H1 (cell line): ENCODE measurements around the gene COL20A1. TPM values are rescaled to one million over a fixed set of nuclear protein-coding genes. Genes with fewer than 3 reads are reported as not detected.

Experiments used
- GABPA ChIP-seq: IDR thresholded peaks from 2 replicates; pipeline ENCODE4 v1.6.1; 2011; ENCODE audit warnings: mild to moderate bottlenecking, low read length, moderate library complexity, borderline replicate concordance; ENCODE audit not compliant: insufficient read depth
- POLR2A ChIP-seq, 2 experiments: IDR thresholded peaks; 1 replicate in 1 of 2; 2 replicates in 1 of 2; pipeline ENCODE4 v1.6.1; 2011; ENCODE audit warnings: low read depth in 2 of 2, low read length in 2 of 2, mild to moderate bottlenecking in 2 of 2; ENCODE audit errors: control extremely low read depth in 1 of 2
- SUZ12 ChIP-seq: fragments of 200-600 bp; sonication (generic); IDR thresholded peaks from 2 replicates; pipeline ENCODE4 v1.6.1; 2012; ENCODE audit warnings: mild to moderate bottlenecking, inconsistent platforms, low read length, moderate library complexity, mixed read lengths
- polyA plus RNA-seq, 7 experiments: library from polyadenylated mRNA; depleted of rRNA in 3 of 7; stranded (reverse) in 5 of 7; unstranded in 2 of 7; fragments of >200 nt in 5 of 7; fragments of 200-250 nt in 2 of 7; gene quantifications; 1 replicate in 5 of 7; 2 replicates in 1 of 7; 4 replicates in 1 of 7; pipeline versions ENCODE4 v1.2.1 to v1.2.3, GENCODE V29; 2011 to 2013; ENCODE audit warnings: missing spikeins in 2 of 7, mixed read lengths in 2 of 7
- total RNA-seq: library from RNA; stranded (reverse); fragmentation: NEBNext Ultra II Directional; extraction: Animal tissue kit (Norgen Biotek cat#: 25700); gene quantifications from 2 replicates; pipeline ENCODE4 v1.2.1, GENCODE V29; 2021

COL20A1 gene
- total and polyA plus RNA-seq, 2 of the 8 experiments (the other 6 are each of a cell fraction or from before 2014, with no cell fraction given) = 0.19 to 0.21 TPM

DNA sequence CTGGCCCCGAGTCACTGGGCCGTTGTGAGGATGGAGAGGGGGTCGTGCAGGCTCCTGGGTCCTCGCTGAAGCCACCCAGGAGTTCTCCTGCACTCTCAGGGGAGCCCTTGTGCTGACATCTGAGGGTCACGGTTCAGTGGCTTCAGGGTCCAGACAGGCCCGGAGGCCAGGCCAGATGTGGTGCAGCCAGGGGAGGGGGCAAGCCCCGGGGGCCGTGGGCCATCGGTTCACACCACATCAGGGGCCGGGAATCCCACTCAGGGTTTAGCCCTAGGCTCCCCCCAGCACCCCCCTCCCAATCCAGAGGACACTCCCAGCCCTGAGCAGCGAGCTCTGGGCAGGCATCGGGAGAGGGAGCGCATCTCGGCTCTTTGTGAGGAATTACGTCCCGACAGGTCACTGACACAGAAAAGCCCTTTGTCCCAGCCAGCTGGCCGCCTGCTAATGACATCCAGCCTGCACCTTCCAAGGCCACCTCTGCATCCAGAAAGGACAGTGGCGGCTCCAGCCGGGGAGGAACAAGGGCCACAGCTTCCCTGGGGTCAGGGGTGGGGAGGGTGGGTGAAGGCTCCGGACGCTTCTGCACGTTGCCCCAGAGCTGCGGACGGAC is 74.6 kb downstream of the COL20A1 start (continued):
- TF ChIP-seq SUZ12 (no peak), POLR2A (IDR thresholded peaks at IDR 0.05; ENCODE audit: control extremely low read depth in 1 of 2, low read depth in 2 of 2, low read length in 2 of 2) (no peak), GABPA (no peak)
